Measurements from ENCODE around the gene PDE1C.

- TF ChIP-seq CTCF (IDR thresholded peaks at IDR 0.05) (no peak), POLR2A (IDR thresholded peaks at IDR 0.05) (no peak)
These were observed 113.0 kb downstream of the PDE1C start for GRCh38 chr7:31957090-31957720.
